Cardiac septum (tissue), 1 donor: Measurements from ENCODE around the gene SGCD. TPM values are rescaled to one million over a fixed set of nuclear protein-coding genes. Genes with fewer than 3 reads are reported as not detected.
"Not testable (repeated sequence)": the region's sequence is repeated elsewhere in the genome, so short reads cannot be mapped to it uniquely, and the experiment has no call there.

Experiments
- DNase-seq: peaks from one replicate; pipeline ENCODE4 v3.0.0-alpha.2; 2020; ENCODE audit warnings: low spot score
- intact Hi-C: fragments of 100-400 bp; cut with DNase I; formaldehyde crosslinking; loops from one replicate; pipeline ENCODE4 v1.14.0; 2022
- total RNA-seq: library from RNA; stranded (reverse); fragmentation: NEBNext Ultra II Directional; extraction: Animal tissue kit (Norgen Biotek cat#: 25700); gene quantifications from one replicate; pipeline ENCODE4 v1.2.1, GENCODE V29; 2021
- donor health status: DM: no; HTN: no; CAD: no.

SGCD gene
- total RNA-seq, 1 donor from 2014 or later = 83.1 TPM

DNA sequence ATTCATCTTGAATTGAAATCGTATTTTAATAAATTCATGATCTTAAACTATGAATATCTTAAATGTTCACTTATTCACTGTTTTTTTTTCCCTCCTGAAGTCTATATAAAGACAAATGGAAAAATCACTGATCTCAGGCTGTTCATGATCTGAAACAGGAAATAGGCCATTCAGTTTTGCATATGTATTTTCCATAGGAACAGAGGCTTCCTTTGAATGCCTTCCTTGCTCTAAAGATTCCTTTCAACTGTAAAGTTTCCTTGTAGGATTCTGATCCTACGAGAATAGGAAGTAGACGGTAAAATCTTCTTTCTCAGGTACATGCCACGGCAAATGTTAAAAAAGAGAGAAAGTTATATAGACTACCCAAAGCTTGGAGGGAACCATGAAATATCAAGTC, 328.8 kb downstream of the SGCD start:
- no peak for DNase-seq
- intact Hi-C loops = no loop called here

DNA sequence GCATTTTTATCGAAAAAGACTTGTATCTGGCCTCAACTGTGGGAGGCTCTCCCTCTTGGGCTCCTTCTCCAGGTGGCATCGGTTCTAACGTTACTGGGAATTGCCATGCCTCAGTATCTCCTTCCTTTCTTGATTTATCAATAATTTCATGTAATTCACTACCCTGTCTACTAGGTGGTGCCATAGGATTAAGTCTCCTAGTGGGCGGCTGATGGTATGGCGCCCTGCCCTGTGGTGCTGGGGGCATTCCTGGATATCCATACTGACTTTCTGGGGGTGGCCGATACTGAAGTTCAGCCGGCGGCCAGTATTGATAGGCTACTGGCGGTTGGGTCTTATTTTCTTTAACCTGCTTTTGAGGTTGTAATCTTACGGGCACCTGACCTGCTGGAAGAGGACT, 337.9 kb downstream of the SGCD start:
- intact Hi-C loops = not testable (repeated sequence)

DNA sequence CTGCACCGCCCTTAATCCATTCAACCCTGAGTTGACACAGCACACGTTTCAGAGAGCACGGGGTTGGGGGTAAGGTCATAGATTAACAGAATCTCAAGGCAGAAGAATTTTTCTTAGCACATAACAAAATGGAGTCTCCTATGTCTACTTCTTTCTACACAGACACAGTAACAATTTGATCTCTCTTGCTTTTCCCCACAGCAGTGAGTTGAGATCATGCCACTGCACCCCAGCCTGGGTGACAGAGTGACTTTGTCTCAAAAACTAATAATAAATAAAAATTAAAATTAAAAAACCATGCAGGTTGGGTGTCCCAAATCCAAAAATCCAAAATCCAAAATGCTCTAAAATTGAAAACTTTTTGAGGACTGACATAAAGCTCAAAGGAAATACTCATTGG, 339.7 kb downstream of the SGCD start:
- DNase-seq, intact Hi-C loops: not testable (repeated sequence)

More for the DNA sequence above, 337.9 kb downstream of the SGCD start:
- DNase-seq = not testable (repeated sequence)

- no peak for DNase-seq
- intact Hi-C loops = no loop called here
Measured at GRCh38 chr5:156667616-156668015, 340.7 kb downstream of the SGCD start.

GRCh38 chr5:156669416-156669815, 342.5 kb downstream of the SGCD start:
- DNase-seq = no peak
- intact Hi-C loops = no loop called here

- DNase-seq = no peak
- intact Hi-C loops = no loop called here
Measured at GRCh38 chr5:156670615-156671014, 343.7 kb downstream of the SGCD start.

DNA sequence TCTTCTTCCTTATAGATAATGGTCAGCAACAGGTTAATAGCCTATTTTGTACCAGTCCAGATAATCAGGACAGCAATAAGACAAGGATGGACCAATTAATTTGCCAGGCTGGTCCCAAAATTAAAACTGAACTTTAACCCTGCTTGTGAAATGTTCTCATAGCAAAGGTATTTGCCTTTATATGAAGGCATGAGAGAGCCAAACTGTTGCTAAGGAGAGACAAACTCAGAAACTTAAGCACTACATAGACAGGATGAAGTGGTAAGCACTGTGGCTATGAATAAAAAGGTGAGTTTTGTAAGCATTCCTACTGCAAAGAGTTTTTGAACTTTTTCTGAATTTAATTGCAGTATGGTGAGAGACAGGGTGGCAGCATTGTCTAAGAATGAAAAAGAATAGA, 348.4 kb downstream of the SGCD start:
- DNase-seq = no peak
- intact Hi-C loops = no loop called here

DNA sequence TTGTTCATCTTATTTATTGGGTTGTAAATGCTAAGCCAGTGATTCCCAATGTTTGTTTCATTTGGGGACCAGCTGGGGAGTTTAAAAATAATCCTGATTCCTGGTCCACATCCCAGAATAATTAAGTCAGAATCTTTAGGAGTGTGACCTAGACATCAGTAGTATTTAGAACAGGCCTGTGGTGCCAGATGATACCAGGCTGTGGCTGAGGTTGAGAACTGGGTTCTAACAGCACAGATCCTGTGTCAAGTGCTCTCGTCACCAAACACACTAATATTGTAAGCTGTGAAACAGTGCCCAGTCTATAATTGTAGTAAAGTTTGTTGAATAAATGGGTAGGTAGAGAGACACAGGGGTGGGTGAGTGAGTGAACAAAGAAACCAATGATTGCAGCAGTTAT, 351.0 kb downstream of the SGCD start:
- DNase-seq = no peak
- intact Hi-C loops = no loop called here

DNA sequence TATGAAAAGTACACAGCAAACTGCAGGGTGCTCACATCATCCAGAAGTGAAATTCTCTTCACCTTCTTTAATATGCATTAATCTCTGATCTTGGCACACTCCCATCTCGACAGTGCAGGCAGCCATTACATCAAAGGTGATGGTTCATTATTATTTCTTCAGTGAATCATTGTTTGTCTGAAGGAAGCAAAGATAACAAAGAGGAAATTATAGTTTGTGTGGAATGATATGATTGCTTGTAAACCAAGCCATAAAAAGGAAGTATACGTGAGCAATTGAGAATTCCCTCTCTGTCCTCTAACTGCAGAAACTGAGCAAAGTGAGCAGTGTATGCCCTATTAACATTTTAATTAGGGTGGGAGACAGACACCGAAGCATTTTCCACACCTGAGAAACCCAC, 351.5 kb downstream of the SGCD start:
- no peak for DNase-seq
- intact Hi-C loops = no loop called here

GRCh38 chr5:156680831-156681230, 353.9 kb downstream of the SGCD start:
- DNase-seq = no peak
- intact Hi-C loops = no loop called here

GRCh38 chr5:156681265-156681664, 354.3 kb downstream of the SGCD start:
- intact Hi-C loops = no loop called here
- no peak for DNase-seq

GRCh38 chr5:156682971-156683370, 356.0 kb downstream of the SGCD start:
- intact Hi-C loops = no loop called here
- DNase-seq = no peak

DNA sequence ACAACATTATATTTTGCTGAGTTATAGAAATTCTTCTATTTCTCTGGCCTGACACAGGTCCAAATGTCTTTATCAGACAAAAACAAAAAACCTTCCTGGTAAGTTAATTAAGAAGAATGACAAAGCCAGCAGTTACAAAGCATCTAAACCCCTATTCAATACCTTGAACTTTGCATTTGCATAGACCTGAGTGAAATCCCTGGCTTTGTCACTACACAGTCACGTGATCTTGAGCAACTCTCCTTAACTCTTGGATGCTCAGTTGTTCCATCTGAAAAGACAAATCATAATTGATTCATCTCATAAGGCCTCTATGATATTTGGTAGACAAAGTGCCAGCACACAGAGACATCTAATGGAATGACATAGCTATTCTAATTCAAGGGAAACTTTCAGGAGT, 356.5 kb downstream of the SGCD start:
- intact Hi-C loops = no loop called here
- no peak for DNase-seq

DNA sequence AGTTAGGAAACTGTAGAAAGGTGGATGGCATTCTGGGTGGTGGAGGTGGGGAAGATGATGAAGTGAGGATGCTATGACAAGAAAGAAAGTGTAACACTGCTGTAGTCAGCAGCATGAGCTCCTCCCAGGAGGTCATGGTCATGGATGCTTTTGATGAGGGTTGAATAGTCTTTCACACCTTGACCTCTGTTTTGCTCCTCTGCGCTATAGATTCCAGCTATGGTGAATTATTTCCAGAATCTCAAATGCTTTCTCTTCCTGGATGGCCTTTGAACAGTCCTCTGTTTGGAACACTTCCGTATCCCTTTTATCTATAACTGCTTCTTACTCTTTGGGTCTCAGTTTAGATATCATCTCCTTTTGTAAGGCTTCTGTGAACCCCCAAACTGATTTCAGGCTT, 357.3 kb downstream of the SGCD start:
- intact Hi-C loops = no loop called here
- no peak for DNase-seq

DNA sequence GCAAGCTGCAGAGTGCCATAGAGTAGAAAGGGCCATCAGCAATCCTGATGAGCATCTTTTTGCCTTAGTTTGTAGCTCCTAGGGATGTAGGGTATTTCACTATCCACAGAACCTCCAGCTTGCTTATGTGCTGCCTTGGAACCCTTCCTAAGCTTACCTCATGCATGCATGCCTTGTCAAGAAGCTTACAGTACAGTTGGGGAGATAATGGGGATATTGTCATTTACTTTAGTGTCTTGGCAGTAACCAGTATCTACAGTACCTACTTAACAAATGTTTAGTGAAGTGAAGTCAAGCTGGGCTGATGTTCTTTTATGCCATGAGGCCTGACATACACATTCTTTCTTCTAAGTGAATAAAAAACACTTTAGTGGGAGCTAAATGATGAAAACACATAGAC, 358.5 kb downstream of the SGCD start:
- DNase-seq = no peak
- intact Hi-C loops = loop anchor here (5.0 kb wide), 1 partner anchor 72 kb away; no protein-coding TSS in a partner anchor

GRCh38 chr5:156686380-156686779, 359.4 kb downstream of the SGCD start:
- intact Hi-C loops = loop anchor here (5.0 kb wide), 1 partner anchor 71 kb away; no protein-coding TSS in a partner anchor
- DNase-seq = no peak

DNA sequence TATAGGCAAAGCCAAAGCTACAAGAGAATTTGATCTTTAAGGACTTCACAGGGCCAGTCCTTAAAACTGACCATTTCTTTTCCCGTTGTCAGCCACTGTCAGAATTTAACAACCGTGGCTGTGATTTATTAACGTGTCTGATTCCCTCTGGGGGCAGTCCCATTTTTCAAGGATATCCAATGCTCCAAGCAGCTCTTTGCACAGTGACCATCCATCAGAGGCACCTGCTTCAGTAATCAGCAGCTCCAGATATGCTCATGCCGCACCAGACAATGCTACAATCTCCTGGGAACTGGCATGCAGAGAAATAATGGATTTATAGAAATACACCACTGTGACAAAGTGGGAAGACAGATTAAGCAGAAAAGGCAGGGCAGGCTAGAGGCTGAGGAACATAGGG, 359.8 kb downstream of the SGCD start:
- no peak for DNase-seq
- intact Hi-C loops = loop anchor here (5.0 kb wide), 1 partner anchor 71 kb away; no protein-coding TSS in a partner anchor

DNA sequence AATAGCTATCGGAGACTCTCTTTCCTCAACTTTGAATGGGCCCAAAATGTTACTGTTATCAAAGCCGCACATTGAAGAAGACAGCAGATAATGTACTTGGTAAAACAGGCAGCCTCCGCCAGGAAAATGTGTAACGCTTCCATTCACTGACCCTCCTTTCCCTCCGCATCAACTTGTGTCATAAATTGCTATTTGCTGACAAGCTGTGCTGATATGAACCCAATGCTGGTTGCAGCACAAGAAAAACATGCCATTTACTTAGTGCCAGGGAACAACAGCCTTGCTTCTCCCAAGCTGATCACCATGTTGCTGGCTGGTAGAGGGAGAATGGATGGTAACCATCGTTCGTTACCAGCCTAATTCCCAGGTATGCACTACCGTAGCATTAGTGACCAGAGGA, 360.6 kb downstream of the SGCD start:
- intact Hi-C loops = loop anchor here (5.0 kb wide), 1 partner anchor 70 kb away; no protein-coding TSS in a partner anchor

GRCh38 chr5:156691572-156691971, 364.6 kb downstream of the SGCD start:
- no peak for DNase-seq
- intact Hi-C loops = no loop called here

More for the DNA sequence above, 360.6 kb downstream of the SGCD start:
- no peak for DNase-seq

GRCh38 chr5:156693113-156693512, 366.1 kb downstream of the SGCD start:
- DNase-seq = no peak
- intact Hi-C loops = no loop called here

DNA sequence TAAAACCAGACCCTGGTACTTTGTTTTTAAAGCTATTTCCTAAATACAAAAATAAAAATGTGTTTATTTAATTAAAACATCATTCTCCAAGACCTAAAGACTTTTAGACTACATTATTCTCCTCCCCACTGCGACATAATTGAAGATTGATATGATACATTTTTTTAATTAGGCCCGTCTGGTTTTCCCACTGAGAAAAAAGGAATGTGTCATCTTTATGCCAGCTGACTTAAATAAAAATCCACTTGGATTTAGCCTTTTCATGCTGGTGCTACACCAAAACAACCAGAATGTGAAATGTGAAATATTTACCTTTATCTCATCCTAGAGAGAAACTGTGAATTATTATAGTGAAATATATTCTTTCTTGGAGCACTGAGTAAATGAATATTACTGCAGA, 367.6 kb downstream of the SGCD start:
- intact Hi-C loops = no loop called here
- DNase-seq = no peak

- intact Hi-C loops = no loop called here
- DNase-seq = no peak
Measured at GRCh38 chr5:156695774-156696173, 368.8 kb downstream of the SGCD start.
